H1 (cell line): ENCODE results near the gene HEXIM2. TPM values are rescaled to one million over a fixed set of nuclear protein-coding genes. Genes with fewer than 3 reads are reported as not detected.
A peak's percentile ranks its signal among the peaks of the same experiment; 100 is the strongest.

Experiments used
- CTCF ChIA-PET: fragments of 300-600 bp; sonication (Branson Sonifier 250); formaldehyde crosslinking; loops from one replicate; lab custom pipeline; 2021; ENCODE audit not compliant: partially characterized antibody; lab: Charles Lee
- POLR2A ChIA-PET: fragments of 300-600 bp; sonication (Branson Sonifier 250); formaldehyde crosslinking; loops from one replicate; lab custom pipeline; 2021; ENCODE audit warnings: inconsistent platforms; ENCODE audit not compliant: partially characterized antibody; lab: Charles Lee
- DNase-seq, 2 experiments: peaks; one replicate each; pipeline versions ENCODE4 v3.0.0 to v3.0.0-alpha.2; 2010 to 2022; ENCODE audit warnings: low spot score in 2 of 2, low read depth in 1 of 2, mixed read lengths in 1 of 2
- FAIRE-seq: peaks from 2 replicates; lab custom pipeline; 2011; peaks lifted over from hg19 to GRCh38; lab: Jason Lieb, UNC
- H2AFZ ChIP-seq: 2 replicates; pipeline ENCODE4 v1.8.1; 2012; ENCODE audit warnings: low read length, inconsistent platforms
- H2AK5ac ChIP-seq: 2 replicates; pipeline ENCODE4 v1.6.1; 2013; ENCODE audit warnings: low read depth, low read length
- H2BK120ac ChIP-seq: replicated peaks from 2 replicates; pipeline ENCODE3; 2013; ENCODE audit warnings: low read depth, low read length, inconsistent platforms
- H2BK12ac ChIP-seq: 2 replicates; pipeline ENCODE4 v1.6.1; 2013; ENCODE audit warnings: low read depth, low read length
- H2BK15ac ChIP-seq: 2 replicates; pipeline ENCODE4 v1.6.1; 2013; ENCODE audit warnings: low read length
- H2BK20ac ChIP-seq: 2 replicates; pipeline ENCODE4 v1.6.1; 2013; ENCODE audit warnings: low read length
- H2BK5ac ChIP-seq: 2 replicates; pipeline ENCODE4 v1.6.1; 2013; ENCODE audit warnings: low read depth, low read length
- H3K14ac ChIP-seq: 2 replicates; pipeline ENCODE4 v1.6.1; 2013; ENCODE audit warnings: inconsistent platforms; ENCODE audit not compliant: insufficient read length
- H3K18ac ChIP-seq: 2 replicates; pipeline ENCODE4 v1.6.1; 2013; ENCODE audit warnings: low read length; ENCODE audit errors: extremely low read depth
- H3K23ac ChIP-seq: 2 replicates; pipeline ENCODE4 v1.6.1; 2013; ENCODE audit warnings: inconsistent platforms; ENCODE audit not compliant: insufficient read length
- H3K23me2 ChIP-seq: 2 replicates; pipeline ENCODE4 v1.6.1; 2013; ENCODE audit warnings: low read depth, low read length
- H3K27ac ChIP-seq: 2 replicates; pipeline ENCODE4 v1.6.1; 2011; ENCODE audit warnings: low read depth, low read length, inconsistent platforms
- H3K27me3 ChIP-seq, 4 experiments: replicated peaks in 1 of 4; 1 replicate in 1 of 4; 2 replicates in 3 of 4; pipeline versions ENCODE4 v1.6.1 to v1.8.1; 2011 to 2013; ENCODE audit warnings: low read length in 3 of 4, mild to moderate bottlenecking in 3 of 4, inconsistent platforms in 2 of 4, mixed read lengths in 2 of 4, moderate library complexity in 1 of 4; ENCODE audit not compliant: control insufficient read depth in 3 of 4, insufficient read depth in 3 of 4; ENCODE audit errors: extremely low read depth in 1 of 4
- H3K36me3 ChIP-seq, 4 experiments: 2 replicates each; pipeline versions ENCODE4 v1.6.1 to v1.8.1; 2011 to 2013; ENCODE audit warnings: mild to moderate bottlenecking in 4 of 4, low read length in 3 of 4, moderate library complexity in 2 of 4, control low read depth in 1 of 4, inconsistent platforms in 1 of 4; ENCODE audit not compliant: insufficient read depth in 4 of 4, control insufficient read depth in 2 of 4
- H3K4ac ChIP-seq: replicated peaks from 2 replicates; pipeline ENCODE3; 2013; ENCODE audit warnings: low read length, low read depth, mixed read lengths, inconsistent platforms; ENCODE audit not compliant: insufficient read length
- H3K4me1 ChIP-seq, 4 experiments: replicated peaks in 1 of 4; 1 replicate in 1 of 4; 2 replicates in 3 of 4; pipeline versions ENCODE4 v1.6.1 to v1.8.1; 2011 to 2013; ENCODE audit warnings: low read length in 3 of 4, inconsistent platforms in 2 of 4, mixed read lengths in 1 of 4; ENCODE audit not compliant: insufficient read depth in 4 of 4, control insufficient read depth in 3 of 4
- H3K4me2 ChIP-seq, 2 experiments: 2 replicates each; pipeline versions ENCODE4 v1.6.1 to v1.8.1; 2011 to 2013; ENCODE audit warnings: low read depth in 2 of 2, low read length in 2 of 2, control low read depth in 1 of 2, inconsistent platforms in 1 of 2, mild to moderate bottlenecking in 1 of 2; ENCODE audit not compliant: insufficient read depth in 1 of 2
- H3K4me3 ChIP-seq, 4 experiments: fragments of 200-600, 300-600 bp in 1 of 4; sonication (generic), shearing (Covaris generic), sonication (Bioruptor Twin) in 1 of 4; 2 replicates each; pipeline versions ENCODE4 v1.5.1 to v1.8.1; 2011 to 2016; ENCODE audit warnings: low read length in 4 of 4, low read depth in 3 of 4, control low read depth in 2 of 4, inconsistent platforms in 2 of 4, mild to moderate bottlenecking in 2 of 4, mixed read lengths in 1 of 4, moderate library complexity in 1 of 4; ENCODE audit not compliant: insufficient read depth in 2 of 4; ENCODE audit errors: extremely low read depth in 1 of 4
- H3K56ac ChIP-seq: replicated peaks from 2 replicates; pipeline ENCODE3; 2013; ENCODE audit warnings: low read depth, mild to moderate bottlenecking, mixed read lengths, low read length, inconsistent platforms; ENCODE audit not compliant: insufficient read length
- H3K79me1 ChIP-seq: 2 replicates; pipeline ENCODE4 v1.6.1; 2013; ENCODE audit warnings: low read depth, low read length, control low read depth
- H3K79me2 ChIP-seq, 2 experiments: 2 replicates each; pipeline versions ENCODE4 v1.6.1 to v1.8.1; 2012 to 2013; ENCODE audit warnings: low read length in 2 of 2, mild to moderate bottlenecking in 2 of 2, inconsistent platforms in 1 of 2; ENCODE audit not compliant: insufficient read depth in 2 of 2, control insufficient read depth in 1 of 2
- H3K9ac ChIP-seq, 4 experiments: replicated peaks in 1 of 4; 1 replicate in 1 of 4; 2 replicates in 3 of 4; pipeline versions ENCODE4 v1.6.1 to v1.8.1; 2011 to 2013; ENCODE audit warnings: low read depth in 3 of 4, low read length in 3 of 4, control low read depth in 2 of 4, mild to moderate bottlenecking in 2 of 4, moderate library complexity in 2 of 4, inconsistent platforms in 1 of 4; ENCODE audit errors: extremely low read depth in 1 of 4
- H3K9me3 ChIP-seq, 2 experiments: 2 replicates each; pipeline versions ENCODE4 v1.6.1 to v1.8.1; 2012 to 2013; ENCODE audit warnings: mild to moderate bottlenecking in 2 of 2, moderate library complexity in 2 of 2, control low read depth in 1 of 2, inconsistent platforms in 1 of 2, low read depth in 1 of 2, low read length in 1 of 2, mixed read lengths in 1 of 2; ENCODE audit not compliant: insufficient read depth in 2 of 2
- H4K20me1 ChIP-seq, 2 experiments: replicated peaks in 1 of 2; 2 replicates each; pipeline versions ENCODE3 to v1.8.1; 2011 to 2013; ENCODE audit warnings: inconsistent platforms in 2 of 2, low read length in 2 of 2, mild to moderate bottlenecking in 1 of 2; ENCODE audit not compliant: insufficient read depth in 2 of 2, control insufficient read depth in 1 of 2
- H4K5ac ChIP-seq: 2 replicates; pipeline ENCODE4 v1.6.1; 2013; ENCODE audit warnings: low read length, low read depth, mixed read lengths, inconsistent platforms; ENCODE audit not compliant: insufficient read length
- H4K8ac ChIP-seq: 2 replicates; pipeline ENCODE4 v1.8.0; 2013; ENCODE audit warnings: mild to moderate bottlenecking, moderate library complexity, low read length, inconsistent platforms; ENCODE audit not compliant: insufficient read depth; ENCODE audit errors: extremely low read depth
- H4K91ac ChIP-seq: replicated peaks from 2 replicates; pipeline ENCODE3; 2013; ENCODE audit warnings: low read length, mixed read lengths, inconsistent platforms; ENCODE audit not compliant: insufficient read length
- BCL11A ChIP-seq, 2 experiments: IDR thresholded peaks; one replicate each; pipeline ENCODE4 v1.6.1; 2011; ENCODE audit warnings: low read depth in 2 of 2, low read length in 2 of 2, mild to moderate bottlenecking in 2 of 2
- HDAC2 ChIP-seq, 2 experiments: fragments of 300-600 bp in 1 of 2; sonication (generic) in 1 of 2; IDR thresholded peaks; 2 replicates each; pipeline ENCODE4 v1.6.1; 2011 to 2012; ENCODE audit warnings: low read depth in 2 of 2, low read length in 2 of 2, mild to moderate bottlenecking in 2 of 2, moderate library complexity in 2 of 2, borderline replicate concordance in 1 of 2, inconsistent platforms in 1 of 2
- KDM1A ChIP-seq: fragments of 200-600, 300-600 bp; sonication (generic); IDR thresholded peaks from 2 replicates; pipeline ENCODE4 v1.7.1; 2016; ENCODE audit warnings: mild to moderate bottlenecking, low read length, borderline replicate concordance
- SIN3A ChIP-seq, 2 experiments: IDR thresholded peaks in 1 of 2; conservative IDR thresholded peaks in 1 of 2; 2 replicates each; pipeline ENCODE4 v1.6.1; 2011 to 2012; ENCODE audit warnings: low read length in 2 of 2, improper control_type of control experiment in 1 of 2, low read depth in 1 of 2, mild to moderate bottlenecking in 1 of 2
- TAF1 ChIP-seq: IDR thresholded peaks from 2 replicates; pipeline ENCODE4 v1.6.1; 2011; ENCODE audit warnings: mild to moderate bottlenecking, low read depth, low read length
- WGBS, 2 experiments: shearing (Covaris generic) in 1 of 2; methylation state at CpG; one replicate each; pipeline versions ENCODE4 v1.1.6 to v1.1.7; 2013 to 2015; ENCODE audit warnings: low lambda C conversion rate in 2 of 2, mixed read lengths in 2 of 2, inconsistent platforms in 1 of 2, low coverage in 1 of 2, missing lambda C conversion rate in 1 of 2; ENCODE audit not compliant: insufficient replicate concordance in 2 of 2, insufficient coverage in 1 of 2, insufficient read length in 1 of 2; ENCODE audit errors: extremely low coverage in 1 of 2, missing lambda C conversion rate in 1 of 2; 5-methylcytosine and 5-hydroxymethylcytosine counted together
- polyA plus RNA-seq, 7 experiments: library from polyadenylated mRNA; depleted of rRNA in 3 of 7; stranded (reverse) in 5 of 7; unstranded in 2 of 7; fragments of >200 nt in 5 of 7; fragments of 200-250 nt in 2 of 7; gene quantifications; 1 replicate in 5 of 7; 2 replicates in 1 of 7; 4 replicates in 1 of 7; pipeline versions ENCODE4 v1.2.1 to v1.2.3, GENCODE V29; 2011 to 2013; ENCODE audit warnings: missing spikeins in 2 of 7, mixed read lengths in 2 of 7
- total RNA-seq: library from RNA; stranded (reverse); fragmentation: NEBNext Ultra II Directional; extraction: Animal tissue kit (Norgen Biotek cat#: 25700); gene quantifications from 2 replicates; pipeline ENCODE4 v1.2.1, GENCODE V29; 2021
- TF ChIP-seq, protein P1 (sequence below): IDR thresholded peaks from 2 replicates; pipeline ENCODE4 v1.6.1; 2011; ENCODE audit warnings: low read depth, mild to moderate bottlenecking, low read length; ENCODE audit not compliant: insufficient read depth

The HEXIM2 gene
- total and polyA plus RNA-seq, 2 of the 8 experiments (the other 6 are each of a cell fraction or from before 2014, with no cell fraction given) = 7.5 to 13.2 TPM

DNA sequence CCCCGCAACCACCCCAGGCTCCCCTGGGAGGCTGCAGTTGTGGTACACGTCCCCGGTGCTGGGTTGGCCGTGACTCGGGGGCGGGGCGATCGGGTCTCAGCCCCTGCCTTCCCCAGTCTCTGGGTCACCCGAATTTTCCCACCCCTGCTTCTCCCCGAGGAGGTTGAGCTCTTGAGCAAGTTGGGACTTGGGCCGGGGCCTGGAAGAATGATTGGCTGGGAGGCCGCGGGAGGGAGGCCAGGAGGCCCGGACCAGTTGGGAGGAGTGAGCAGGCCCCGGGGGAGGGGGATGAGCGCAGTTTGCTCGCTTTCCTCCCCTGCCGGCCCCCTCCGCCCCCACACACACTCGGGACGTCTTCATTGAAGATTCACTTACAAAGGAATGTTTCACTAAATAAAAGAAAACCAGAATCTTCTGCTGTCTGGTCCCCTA lies 17.9 kb upstream of the HEXIM2 start:
- POLR2A ChIA-PET = interaction anchor here (0.6 to 20.3 kb wide), 3 partner anchors 8 to 23 kb away, joined by 3 to 1076 read pairs (median 4); partner anchors contain the start of genes ACBD4 and HEXIM2
- H3K4me3 ChIP-seq = peak overlapping the region; percentile 34 to 69 (median 52)
- no peak overlapping the region for H2AK5ac ChIP-seq
- H3K79me2 ChIP-seq = no peaks in the 10 kb centered on the region
- no peak overlapping the region for H4K5ac ChIP-seq
- H3K27ac ChIP-seq = peak overlapping the region; percentile 1; the same call in 1 of the 2 replicates
- 7% methylated on average over 19 of the region's 21 CpGs; no CpG with 5 or more reads in 1 of the 2 experiments for whole genome bisulfite sequencing, 2 experiments
- DNase-seq = no peak
- 0 out of 2 replicates have a peak overlapping the region, but pooled peaks have one; percentile 27 for H2BK12ac ChIP-seq
- no peak overlapping the region for H2BK120ac ChIP-seq
- H3K23me2 ChIP-seq = peaks cover 15% of the 10 kb centered on the region; the same call in 1 of the 2 replicates
- TF ChIP-seq KDM1A = peak; percentile 98
- TF ChIP-seq HDAC2 (IDR thresholded peaks at IDR 0.05; ENCODE audit: borderline replicate concordance in 1 of 2, low read depth in 2 of 2, low read length in 2 of 2) = 0 out of 4 replicates have a peak, but pooled peaks of 1 of the 2 experiments have one; percentile 22
- TF ChIP-seq, protein P1, sequence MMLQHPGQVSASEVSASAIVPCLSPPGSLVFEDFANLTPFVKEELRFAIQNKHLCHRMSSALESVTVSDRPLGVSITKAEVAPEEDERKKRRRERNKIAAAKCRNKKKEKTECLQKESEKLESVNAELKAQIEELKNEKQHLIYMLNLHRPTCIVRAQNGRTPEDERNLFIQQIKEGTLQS = no peak
- no peak for TF ChIP-seq BCL11A (IDR thresholded peaks at IDR 0.05; ENCODE audit: low read depth in 2 of 2, low read length in 2 of 2)
- 0 out of 2 replicates have a peak, but pooled peaks have one; percentile 5 for TF ChIP-seq TAF1
- 0 out of 4 replicates have a peak, but pooled peaks of 1 of the 2 experiments have one; percentile 2 for TF ChIP-seq SIN3A (conservative IDR thresholded peaks at IDR 0.05 in 1 of 2, IDR thresholded peaks at IDR 0.05 in 1 of 2; ENCODE audit: low read depth in 1 of 2, low read length in 2 of 2)
- TF ChIP-seq, all 59 proteins: peak for 4
- H3K9ac ChIP-seq = no peak overlapping the region
- no peaks in the 10 kb centered on the region for H3K79me1 ChIP-seq
- H4K8ac ChIP-seq = no peak overlapping the region
- CTCF ChIA-PET = interaction anchor here (0.5 to 3.6 kb wide), 7 partner anchors 9 to 87 kb away, joined by 3 to 29 read pairs (median 4); partner anchors contain the start of gene ACBD4
- no peaks in the 10 kb centered on the region for H3K27me3 ChIP-seq
- H3K4ac ChIP-seq = no peak overlapping the region
- no peak overlapping the region for H3K56ac ChIP-seq
- peak overlapping the region; percentile 81 for H3K4me2 ChIP-seq
- peak overlapping the region; percentile 61 for H4K91ac ChIP-seq
- no peaks in the 10 kb centered on the region for H3K9me3 ChIP-seq
- FAIRE-seq = no peak
- H3K36me3 ChIP-seq = no peaks in the 10 kb centered on the region
- H2BK15ac ChIP-seq = no peak overlapping the region; the same call in 1 of the 2 replicates
- H3K14ac ChIP-seq = no peak overlapping the region
- peak overlapping the region; percentile 78 for H3K18ac ChIP-seq
- H4K20me1 ChIP-seq = no peaks in the 10 kb centered on the region
- peaks cover 3 to 23% (median 19%) of the 10 kb centered on the region in 4 experiments for H3K4me1 ChIP-seq
- no peak overlapping the region for H2BK20ac ChIP-seq
- no peak overlapping the region for H2AFZ ChIP-seq
- peak overlapping the region; percentile 66; the same call in 1 of the 2 replicates for H2BK5ac ChIP-seq
- no peak overlapping the region for H3K23ac ChIP-seq
